ENCODE data around the gene RFESD.
A peak's percentile ranks its signal among the peaks of the same experiment; 100 is the strongest.
"Not testable (repeated sequence)": the region's sequence is repeated elsewhere in the genome, so short reads cannot be mapped to it uniquely, and the experiment has no call there.

RFESD gene

GRCh38 chr5:95644351-95645042 is 2.1 kb upstream of the RFESD start:
- POLR2A ChIA-PET, result no interaction called here
- CTCF ChIA-PET, result interaction anchor here (0.7 to 5.7 kb wide), 23 partner anchors 9 to 210 kb away, joined by 3 to 42 read pairs (median 6); partner anchors contain the start of gene GLRX
- DNase-seq (ENCODE audit: extremely low spot score), result peak; percentile 46
- TF ChIP-seq CTCF (IDR thresholded peaks at IDR 0.05; ENCODE audit: control extremely low read depth, extremely low read depth, low read depth, missing control alignments), result peak; percentile 76

DNA sequence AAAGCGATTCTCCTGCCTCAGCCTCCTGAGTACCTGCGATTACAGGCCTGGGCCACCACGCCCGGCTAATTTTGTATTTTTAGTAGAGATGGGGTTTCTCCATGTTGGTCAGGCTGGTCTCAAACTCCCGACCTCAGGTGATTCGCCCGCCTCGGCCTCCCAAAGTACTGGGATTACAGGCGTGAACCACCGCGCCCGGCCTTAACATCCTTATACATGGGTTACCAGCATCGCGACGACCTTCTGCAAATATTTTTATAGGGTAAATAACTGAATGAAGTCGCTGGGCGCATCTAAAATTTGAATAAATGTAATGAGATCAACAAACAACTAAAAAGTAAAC is 380 bp upstream of the RFESD start:
- DNase-seq (ENCODE audit: extremely low spot score); POLR2A ChIA-PET: not testable (repeated sequence)
- CTCF ChIA-PET, result interaction anchor here (1.0 to 2.1 kb wide), 18 partner anchors 9 to 213 kb away, joined by 3 to 18 read pairs (median 5); no protein-coding TSS in a partner anchor

- no peak for TF ChIP-seq CTCF (IDR thresholded peaks at IDR 0.05; ENCODE audit: control extremely low read depth, extremely low read depth, low read depth, missing control alignments)
- CTCF ChIA-PET, result interaction anchor here (1.4 to 2.1 kb wide), 4 partner anchors 16 to 211 kb away, joined by 5 to 18 read pairs (median 8); no protein-coding TSS in a partner anchor
- POLR2A ChIA-PET, result no interaction called here
- DNase-seq (ENCODE audit: extremely low spot score), result no peak
Observed at GRCh38 chr5:95647886-95648860, 1.6 kb downstream of the RFESD start.

DNA sequence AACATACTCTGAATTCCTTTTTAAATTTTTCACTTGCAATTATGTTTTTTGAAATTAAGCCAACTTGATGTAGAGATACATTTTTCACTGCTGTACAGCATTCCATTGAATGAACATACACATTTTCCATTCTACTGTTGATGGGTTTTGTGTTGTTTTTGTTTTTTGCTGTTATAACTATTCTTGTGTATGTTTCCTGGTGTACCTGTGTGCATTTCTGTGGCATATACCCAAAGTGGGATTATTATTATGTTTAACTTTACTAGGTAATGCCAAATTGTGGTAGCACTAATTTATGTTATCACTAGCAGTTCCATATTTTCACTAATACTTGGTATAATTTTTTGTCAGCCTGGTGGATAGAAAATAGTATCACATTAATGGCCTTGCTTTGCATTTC is 2.7 kb downstream of the RFESD start:
- ChIA-PET CTCF (no interaction called here), POLR2A (no interaction called here)
- TF ChIP-seq CTCF (IDR thresholded peaks at IDR 0.05; ENCODE audit: control extremely low read depth, extremely low read depth, low read depth, missing control alignments), result no peak
- no peak for DNase-seq (ENCODE audit: extremely low spot score)

GRCh38 chr5:95649842-95650620 is 3.5 kb downstream of the RFESD start:
- POLR2A ChIA-PET, result no interaction called here
- DNase-seq (ENCODE audit: extremely low spot score), result no peak
- CTCF ChIA-PET, result interaction anchor here (0.9 to 3.4 kb wide), 3 partner anchors 8 to 131 kb away, joined by 3 to 18 read pairs (median 6); no protein-coding TSS in a partner anchor
- no peak for TF ChIP-seq CTCF (IDR thresholded peaks at IDR 0.05; ENCODE audit: control extremely low read depth, extremely low read depth, low read depth, missing control alignments)

DNA sequence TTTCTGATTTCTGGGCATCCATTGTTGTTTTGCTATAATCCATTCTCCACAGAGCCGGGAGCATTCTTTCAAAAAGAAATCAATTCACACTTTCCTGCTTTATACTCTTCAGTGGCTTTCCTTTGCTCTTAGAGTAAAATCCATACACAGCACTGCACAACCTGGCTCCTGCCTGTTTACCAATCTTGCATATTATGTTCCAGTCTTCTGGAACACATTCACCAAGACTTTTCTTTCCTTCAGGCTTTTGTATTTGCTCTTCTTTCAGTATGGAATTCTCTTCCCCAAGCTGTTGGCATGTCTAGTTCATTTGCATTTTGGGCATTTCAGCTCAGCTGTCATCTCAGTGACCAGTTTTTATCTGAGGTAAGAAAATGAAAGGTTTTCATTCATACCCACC is 6.3 kb downstream of the RFESD start:
- no peak for DNase-seq (ENCODE audit: extremely low spot score)
- POLR2A ChIA-PET, result no interaction called here
- TF ChIP-seq CTCF (IDR thresholded peaks at IDR 0.05; ENCODE audit: control extremely low read depth, extremely low read depth, low read depth, missing control alignments), result no peak
- CTCF ChIA-PET, result interaction anchor here (1.0 to 5.4 kb wide), 4 partner anchors 10 to 137 kb away, joined by 3 to 27 read pairs (median 10); no protein-coding TSS in a partner anchor

Data from GM10248 (cell line).